Gastrocnemius medialis (tissue), 4 donors: ENCODE measurements around the gene ASPHD2.

Experiments
- CTCF ChIP-seq, 5 experiments: fragments of 450-650 bp in 3 of 5; fragments of 200-600 bp in 2 of 5; sonication (generic) in 2 of 5; IDR thresholded peaks in 4 of 5; conservative IDR thresholded peaks in 1 of 5; 1 replicate in 4 of 5; 2 replicates in 1 of 5; pipeline ENCODE4 v1.5.1; 2016 to 2019; ENCODE audit warnings: antibody characterized with exemption in 5 of 5, mild to moderate bottlenecking in 3 of 5, moderate library complexity in 3 of 5
- POLR2A ChIP-seq, 2 donors: fragments of 450-650 bp; IDR thresholded peaks; one replicate each; pipeline ENCODE4 v1.6.1; 2017; ENCODE audit warnings: antibody characterized with exemption in 2 of 2, mild to moderate bottlenecking in 2 of 2, moderate library complexity in 2 of 2

DNA sequence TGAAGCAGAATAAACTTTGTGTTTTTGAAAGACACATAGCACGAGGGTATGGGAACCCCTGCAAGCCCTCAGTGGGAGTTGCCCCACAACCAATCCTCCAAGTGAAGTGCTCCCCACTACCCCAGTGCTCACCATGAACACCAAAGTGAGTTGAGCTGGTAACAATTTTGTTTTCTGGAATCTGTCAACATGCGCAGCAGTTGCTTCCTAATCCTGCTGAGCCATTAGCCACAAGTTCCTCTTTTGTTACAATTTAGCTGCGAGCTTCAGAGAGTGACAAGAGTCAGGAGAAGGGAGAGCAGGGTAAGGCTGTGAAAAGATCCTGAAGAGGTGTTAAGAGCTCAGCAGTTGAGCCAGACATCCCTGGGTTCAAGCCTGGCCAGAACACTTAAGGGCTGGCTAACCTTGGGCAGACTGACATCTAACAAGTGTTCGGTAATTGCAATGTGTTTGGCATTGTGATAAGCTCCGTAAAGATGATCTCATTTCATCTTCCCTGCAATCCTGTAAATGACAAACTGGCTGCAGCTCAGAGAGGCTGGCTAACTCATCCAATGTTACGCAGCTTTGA, 24.1 kb upstream of the ASPHD2 start:
- TF ChIP-seq CTCF (IDR thresholded peaks at IDR 0.05 in 4 of 5, conservative IDR thresholded peaks at IDR 0.05 in 1 of 5), result no peak
- no peak for TF ChIP-seq POLR2A (IDR thresholded peaks at IDR 0.05)
